ENCODE data around the gene RSPH4A. TPM values are rescaled to one million over a fixed set of nuclear protein-coding genes. Genes with fewer than 3 reads are reported as not detected.
"Not testable (repeated sequence)": the region's sequence is repeated elsewhere in the genome, so short reads cannot be mapped to it uniquely, and the experiment has no call there.

The RSPH4A gene
- total and polyA plus RNA-seq, 2 experiments from 2014 or later = 0.46 to 0.83 TPM

DNA sequence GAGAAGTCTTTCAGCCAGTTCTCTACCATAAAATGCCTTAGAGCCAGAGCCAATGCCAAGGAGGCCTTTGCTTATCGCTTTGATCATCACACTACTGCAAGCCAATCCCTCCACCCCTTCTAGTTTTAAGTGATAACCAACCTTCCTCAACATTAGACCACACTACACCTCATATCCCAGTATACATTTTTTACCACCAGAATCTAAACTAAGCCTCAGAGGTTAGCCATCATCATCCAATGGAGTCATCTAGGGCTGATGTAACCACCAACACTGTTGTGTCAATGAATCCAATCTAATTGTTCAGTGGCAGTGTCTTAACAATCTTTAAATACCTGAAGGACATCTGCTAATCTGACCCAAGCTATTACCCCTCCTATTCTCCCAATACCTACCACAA lies 45.9 kb downstream of the RSPH4A start:
- no peak for TF ChIP-seq EZH2 (IDR thresholded peaks at IDR 0.05; ENCODE audit: borderline replicate concordance)
- H3K36me3 ChIP-seq (replicated peaks; ENCODE audit: insufficient read depth, low read depth) = no peaks in the 10 kb centered on the region
- H4K20me1 ChIP-seq (ENCODE audit: insufficient read depth, poor library complexity, severe bottlenecking) = no peaks in the 10 kb centered on the region
- DNase-seq (ENCODE audit: low spot score) = no peak
- H3K4me1 ChIP-seq (ENCODE audit: insufficient read depth) = peaks cover 17% of the 10 kb centered on the region
- no peaks in the 10 kb centered on the region for H3K27me3 ChIP-seq
- peaks cover 60% of the 10 kb centered on the region for H3K79me2 ChIP-seq
- H3K9me3 ChIP-seq (ENCODE audit: low read depth) = no peaks in the 10 kb centered on the region
- H3K27ac ChIP-seq = no peak overlapping the region
- no peak overlapping the region for H3K4me2 ChIP-seq
- 100% methylated on average over 1 of the region's 1 CpG for WGBS (ENCODE audit: low lambda C conversion rate, missing lambda C conversion rate)
- H3K4me3 ChIP-seq = no peak overlapping the region
- H3K9me2 ChIP-seq (replicated peaks; ENCODE audit: insufficient read depth) = no peaks in the 10 kb centered on the region
- no peak overlapping the region for H2AFZ ChIP-seq

DNA sequence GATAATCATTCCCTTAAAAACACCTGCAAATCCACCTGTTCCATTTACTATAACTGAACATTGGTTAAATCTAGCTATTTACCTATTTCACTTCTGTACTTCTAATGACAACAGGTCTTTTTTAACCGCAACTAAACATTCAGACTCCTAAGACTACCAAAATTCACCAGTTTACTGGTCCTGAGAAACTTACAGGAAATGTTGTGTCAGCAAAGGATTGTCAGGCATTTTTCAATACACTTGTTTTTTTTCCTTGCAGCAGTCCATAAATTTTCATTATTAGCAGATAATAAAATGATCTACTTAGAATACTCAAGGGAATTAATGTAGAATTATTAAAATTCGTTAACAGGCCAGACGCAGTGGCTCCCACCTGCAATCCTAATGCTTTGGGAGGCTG lies 47.0 kb downstream of the RSPH4A start:
- 96% methylated on average over 3 of the region's 3 CpGs for WGBS (ENCODE audit: low lambda C conversion rate, missing lambda C conversion rate)

DNA sequence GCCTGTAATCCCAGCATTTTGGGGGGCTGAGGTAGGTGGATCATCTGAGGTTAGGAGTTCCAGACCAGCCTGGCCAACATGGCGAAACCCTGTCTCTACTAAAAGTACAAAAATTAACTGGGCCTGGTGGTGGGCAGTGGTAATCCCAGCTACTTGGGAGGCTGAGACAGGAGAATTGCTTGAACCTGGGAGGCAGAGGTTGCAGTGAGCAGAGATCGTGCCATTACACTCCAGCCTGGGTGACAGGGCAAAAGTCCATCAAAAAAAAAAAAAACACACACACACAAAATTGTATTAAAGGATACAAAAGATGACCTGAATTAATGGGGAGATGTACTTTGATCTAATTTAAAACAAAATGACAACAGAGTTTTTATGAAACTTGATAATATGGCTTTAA lies 47.9 kb downstream of the RSPH4A start:
- 100% methylated on average over 2 of the region's 2 CpGs for WGBS (ENCODE audit: low lambda C conversion rate, missing lambda C conversion rate)
- Histone ChIP-seq H3K79me2 (peaks cover 72% of the 10 kb centered on the region), H3K4me1 (ENCODE audit: insufficient read depth) (peaks cover 22% of the 10 kb centered on the region)
- H2AFZ ChIP-seq; H3K27ac ChIP-seq; DNase-seq (ENCODE audit: low spot score); H3K4me3 ChIP-seq; H3K4me2 ChIP-seq; H3K36me3 ChIP-seq (replicated peaks; ENCODE audit: insufficient read depth, low read depth); H4K20me1 ChIP-seq (ENCODE audit: insufficient read depth, poor library complexity, severe bottlenecking); H3K27me3 ChIP-seq; H3K9me3 ChIP-seq (ENCODE audit: low read depth); H3K9me2 ChIP-seq (replicated peaks; ENCODE audit: insufficient read depth): not testable (repeated sequence)

More for the DNA sequence above, 47.0 kb downstream of the RSPH4A start:
- Histone ChIP-seq H3K27ac (no peak overlapping the region), H3K9me3 (ENCODE audit: low read depth) (no peaks in the 10 kb centered on the region), H3K4me3 (no peak overlapping the region), H3K79me2 (peaks cover 71% of the 10 kb centered on the region), H3K4me1 (ENCODE audit: insufficient read depth) (peaks cover 22% of the 10 kb centered on the region), H3K27me3 (no peaks in the 10 kb centered on the region), H4K20me1 (ENCODE audit: insufficient read depth, poor library complexity, severe bottlenecking) (no peaks in the 10 kb centered on the region), H3K36me3 (replicated peaks; ENCODE audit: insufficient read depth, low read depth) (no peaks in the 10 kb centered on the region), H3K9me2 (replicated peaks; ENCODE audit: insufficient read depth) (no peaks in the 10 kb centered on the region), H3K4me2 (no peak overlapping the region), H2AFZ (no peak overlapping the region)
- DNase-seq (ENCODE audit: low spot score) = no peak
- no peak for TF ChIP-seq EZH2 (IDR thresholded peaks at IDR 0.05; ENCODE audit: borderline replicate concordance)
- TF ChIP-seq EZH2phosphoT487 (IDR thresholded peaks at IDR 0.05; ENCODE audit: low read depth, severe bottlenecking, unreplicated experiment) = no peak
- TF ChIP-seq, protein P1, sequence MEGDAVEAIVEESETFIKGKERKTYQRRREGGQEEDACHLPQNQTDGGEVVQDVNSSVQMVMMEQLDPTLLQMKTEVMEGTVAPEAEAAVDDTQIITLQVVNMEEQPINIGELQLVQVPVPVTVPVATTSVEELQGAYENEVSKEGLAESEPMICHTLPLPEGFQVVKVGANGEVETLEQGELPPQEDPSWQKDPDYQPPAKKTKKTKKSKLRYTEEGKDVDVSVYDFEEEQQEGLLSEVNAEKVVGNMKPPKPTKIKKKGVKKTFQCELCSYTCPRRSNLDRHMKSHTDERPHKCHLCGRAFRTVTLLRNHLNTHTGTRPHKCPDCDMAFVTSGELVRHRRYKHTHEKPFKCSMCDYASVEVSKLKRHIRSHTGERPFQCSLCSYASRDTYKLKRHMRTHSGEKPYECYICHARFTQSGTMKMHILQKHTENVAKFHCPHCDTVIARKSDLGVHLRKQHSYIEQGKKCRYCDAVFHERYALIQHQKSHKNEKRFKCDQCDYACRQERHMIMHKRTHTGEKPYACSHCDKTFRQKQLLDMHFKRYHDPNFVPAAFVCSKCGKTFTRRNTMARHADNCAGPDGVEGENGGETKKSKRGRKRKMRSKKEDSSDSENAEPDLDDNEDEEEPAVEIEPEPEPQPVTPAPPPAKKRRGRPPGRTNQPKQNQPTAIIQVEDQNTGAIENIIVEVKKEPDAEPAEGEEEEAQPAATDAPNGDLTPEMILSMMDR (IDR thresholded peaks at IDR 0.05; ENCODE audit: poor library complexity) = no peak

DNA sequence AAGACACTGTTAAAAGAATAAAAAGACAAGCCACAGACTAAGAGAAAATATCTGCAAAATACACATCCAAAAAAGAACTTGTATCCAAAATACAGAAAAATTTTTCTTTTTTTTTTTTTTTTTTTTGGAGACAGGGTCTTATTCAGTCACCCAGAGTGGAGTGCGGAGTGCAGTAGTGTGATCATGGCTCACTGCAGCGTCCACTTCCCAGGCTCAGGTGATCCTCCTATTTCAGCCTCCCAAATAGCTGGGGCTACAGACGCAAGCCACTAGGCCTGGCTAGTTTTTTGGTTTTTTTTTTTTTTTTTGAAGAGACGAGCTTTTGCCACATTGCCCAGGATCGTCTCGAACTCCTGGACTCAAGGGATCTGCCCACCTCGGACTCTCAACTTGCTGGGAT lies 49.2 kb downstream of the RSPH4A start:
- no peak for DNase-seq (ENCODE audit: low spot score)
- Histone ChIP-seq H4K20me1 (ENCODE audit: insufficient read depth, poor library complexity, severe bottlenecking) (no peaks in the 10 kb centered on the region), H3K4me3 (no peak overlapping the region), H3K27ac (no peak overlapping the region), H3K9me2 (replicated peaks; ENCODE audit: insufficient read depth) (no peaks in the 10 kb centered on the region), H3K4me2 (peak overlapping the region; percentile 76), H3K27me3 (no peaks in the 10 kb centered on the region), H3K9me3 (ENCODE audit: low read depth) (no peaks in the 10 kb centered on the region), H2AFZ (no peak overlapping the region), H3K4me1 (ENCODE audit: insufficient read depth) (peaks cover 22% of the 10 kb centered on the region), H3K36me3 (replicated peaks; ENCODE audit: insufficient read depth, low read depth) (no peaks in the 10 kb centered on the region), H3K79me2 (peaks cover 72% of the 10 kb centered on the region)
- no peak for TF ChIP-seq EZH2phosphoT487 (IDR thresholded peaks at IDR 0.05; ENCODE audit: low read depth, severe bottlenecking, unreplicated experiment)
- TF ChIP-seq, protein P1 (IDR thresholded peaks at IDR 0.05; ENCODE audit: poor library complexity) = no peak
- no peak for TF ChIP-seq EZH2 (IDR thresholded peaks at IDR 0.05; ENCODE audit: borderline replicate concordance)
- WGBS (ENCODE audit: low lambda C conversion rate, missing lambda C conversion rate) = 91% methylated on average over 7 of the region's 7 CpGs

Data from hepatocyte (in vitro differentiated cells).